Measurements from ENCODE around the gene TGM6.

The TGM6 gene

DNA sequence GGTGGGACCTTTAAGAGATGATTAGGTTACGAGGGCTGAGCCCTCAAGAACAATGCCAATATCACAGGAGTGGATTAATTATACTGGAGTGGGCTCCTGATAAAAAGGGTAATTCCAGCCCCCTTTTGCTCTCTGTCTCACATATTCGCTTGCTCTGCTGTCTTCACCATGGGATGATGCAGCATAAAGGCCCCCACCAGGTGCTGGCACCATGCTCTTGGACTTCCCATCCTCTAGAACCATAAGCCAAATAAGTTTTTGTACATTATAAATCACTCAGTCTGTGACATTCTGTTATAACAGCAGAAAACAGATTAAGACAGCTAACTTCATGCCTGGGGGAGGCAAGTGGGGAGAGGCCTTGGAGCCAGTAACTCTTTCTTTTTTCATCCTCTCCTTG is 99.7 kb downstream of the TGM6 start:
- DNase-seq (ENCODE audit: low read depth in 3 of 3, low spot score in 1 of 3): no peak
